ENCODE results near the gene C19orf38.
"Not testable (repeated sequence)": the region's sequence is repeated elsewhere in the genome, so short reads cannot be mapped to it uniquely, and the experiment has no call there.

Gene C19orf38

DNA sequence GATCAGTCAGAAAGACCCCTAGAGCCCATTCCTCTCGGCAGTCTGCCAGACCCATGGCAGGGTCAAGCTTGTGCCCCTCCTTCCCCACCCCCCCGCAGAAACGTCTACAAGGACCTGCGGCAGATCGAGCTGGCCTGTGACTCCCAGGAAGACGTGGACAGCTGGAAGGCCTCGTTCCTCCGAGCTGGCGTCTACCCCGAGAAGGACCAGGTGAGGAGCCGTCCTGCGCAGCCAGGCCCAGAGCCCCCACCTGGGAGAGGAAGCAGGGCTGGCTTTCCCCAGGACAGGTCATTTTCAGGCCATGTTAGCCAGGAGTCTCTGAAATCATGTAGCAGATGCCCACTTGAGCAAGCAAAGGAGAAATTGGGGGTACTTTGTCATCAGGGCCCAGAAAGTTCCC, 24.5 kb upstream of the C19orf38 start:
- peak; percentile 27 for DNase-seq (ENCODE audit: low spot score)

DNA sequence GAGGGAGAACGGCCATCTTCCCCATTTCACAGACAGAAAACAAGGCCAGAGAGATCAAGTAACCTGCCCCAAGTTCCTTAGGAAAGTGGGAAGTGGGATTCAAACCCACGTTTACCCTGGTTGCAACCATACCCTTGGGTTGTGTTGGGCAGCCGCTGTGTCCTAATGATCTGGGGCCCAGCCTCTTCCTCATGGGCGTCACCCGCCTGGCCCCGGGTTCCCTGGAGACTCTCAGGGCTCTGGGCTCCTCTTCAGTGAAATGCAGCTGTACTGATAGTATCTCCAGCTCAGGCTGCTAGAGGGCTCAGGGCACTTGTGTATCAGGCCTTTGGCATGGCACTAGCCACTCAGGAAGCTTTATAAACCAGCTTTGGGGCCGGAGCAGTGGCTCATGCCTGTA, 22.0 kb upstream of the C19orf38 start:
- DNase-seq (ENCODE audit: low spot score) = peak; percentile 22

DNA sequence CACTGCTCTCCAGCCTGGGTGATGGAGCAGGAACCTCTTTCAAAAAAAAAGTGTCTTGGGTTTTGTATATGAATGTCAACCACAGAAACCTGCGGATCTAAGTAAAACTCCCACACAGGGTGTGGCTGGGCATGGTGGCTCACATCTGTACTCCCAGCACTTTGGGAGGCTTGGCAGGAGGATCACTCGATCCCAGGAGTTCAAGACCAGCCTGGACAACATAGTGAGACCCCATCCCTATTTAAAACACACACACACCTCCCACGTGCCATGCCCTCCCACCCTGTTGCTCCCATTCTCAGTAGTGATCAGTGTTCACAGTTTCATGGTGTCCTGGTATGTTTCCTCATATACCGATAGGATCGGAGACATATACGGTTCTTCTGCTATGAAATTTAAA, 21.4 kb upstream of the C19orf38 start:
- no peak for DNase-seq (ENCODE audit: low spot score)

DNA sequence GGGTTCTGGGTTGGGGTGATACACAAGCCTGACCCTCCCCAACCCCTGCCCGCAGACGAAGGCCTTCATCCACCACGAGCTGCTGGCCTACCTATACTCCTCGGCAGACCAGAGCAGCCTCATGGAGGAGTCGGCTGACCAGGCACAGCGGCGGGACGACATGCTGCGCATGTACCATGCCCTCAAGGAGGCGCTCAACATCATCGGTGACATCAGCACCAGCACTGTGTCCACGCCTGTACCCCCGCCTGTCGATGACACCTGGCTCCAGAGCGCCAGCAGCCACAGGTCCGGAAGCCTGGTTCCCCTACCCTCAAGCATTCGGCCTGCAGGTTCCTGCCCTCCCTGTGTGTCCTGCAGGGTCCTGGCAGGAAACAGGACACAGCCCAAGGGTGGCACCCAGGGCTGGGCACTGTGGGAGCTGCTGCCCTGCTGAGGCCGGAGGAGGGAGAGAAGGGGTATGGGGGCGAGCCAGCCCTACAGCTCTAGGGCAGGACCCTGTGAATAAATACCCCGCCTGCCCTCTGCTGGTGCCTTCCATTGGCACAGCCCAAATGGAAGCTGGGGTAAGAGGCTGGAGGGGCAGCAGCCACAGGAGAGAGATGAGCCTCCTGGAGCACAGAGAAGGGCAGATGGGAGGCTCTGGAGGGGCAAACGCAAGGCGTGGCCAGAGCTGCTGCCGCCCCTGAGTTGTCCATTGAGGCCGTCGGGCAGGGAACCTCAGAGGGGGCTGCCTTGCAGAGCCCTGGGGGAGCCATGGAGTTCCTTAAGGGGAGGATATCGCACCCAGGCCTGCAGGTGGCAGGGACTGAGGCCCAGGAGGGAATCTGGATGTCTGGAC, 19.0 kb upstream of the C19orf38 start:
- DNase-seq (ENCODE audit: low spot score) = peak; percentile 63

DNA sequence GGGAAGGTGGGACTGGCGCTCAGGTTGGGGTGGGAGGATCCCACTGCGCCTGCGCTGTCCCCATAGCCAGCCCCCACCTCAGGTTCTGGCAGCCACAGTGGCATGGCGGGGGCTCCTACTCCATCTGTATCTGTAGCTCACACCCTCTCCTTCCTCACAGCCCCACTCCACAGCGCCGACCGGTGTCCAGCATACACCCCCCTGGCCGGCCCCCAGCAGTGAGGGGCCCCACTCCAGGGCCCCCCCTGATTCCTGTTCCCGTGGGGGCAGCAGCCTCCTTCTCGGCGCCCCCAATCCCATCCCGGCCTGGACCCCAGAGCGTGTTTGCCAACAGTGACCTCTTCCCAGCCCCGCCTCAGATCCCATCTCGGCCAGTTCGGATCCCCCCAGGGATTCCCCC, 18.2 kb upstream of the C19orf38 start:
- DNase-seq (ENCODE audit: low spot score) = peak; percentile 26

DNA sequence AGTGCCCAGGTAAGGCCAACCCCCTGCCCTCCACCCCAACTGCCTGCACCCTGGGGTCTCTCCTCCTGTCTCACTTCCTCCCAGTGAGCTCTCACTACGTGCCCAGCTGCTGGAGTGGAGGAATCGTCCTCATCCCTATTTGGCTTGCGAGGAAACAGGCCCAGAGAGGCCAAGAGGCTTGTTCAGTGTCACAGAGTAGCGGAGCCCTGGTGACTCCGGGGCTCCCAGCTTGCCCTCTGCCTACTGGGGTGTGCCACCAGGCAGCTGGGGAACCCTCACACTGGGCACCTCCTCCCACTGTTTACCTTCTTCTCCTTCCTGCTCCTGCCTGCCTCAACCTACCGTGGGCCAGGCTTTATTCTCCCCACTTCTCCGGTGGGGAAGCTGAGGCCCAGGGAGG, 17.8 kb upstream of the C19orf38 start:
- DNase-seq (ENCODE audit: low spot score) = no peak

DNA sequence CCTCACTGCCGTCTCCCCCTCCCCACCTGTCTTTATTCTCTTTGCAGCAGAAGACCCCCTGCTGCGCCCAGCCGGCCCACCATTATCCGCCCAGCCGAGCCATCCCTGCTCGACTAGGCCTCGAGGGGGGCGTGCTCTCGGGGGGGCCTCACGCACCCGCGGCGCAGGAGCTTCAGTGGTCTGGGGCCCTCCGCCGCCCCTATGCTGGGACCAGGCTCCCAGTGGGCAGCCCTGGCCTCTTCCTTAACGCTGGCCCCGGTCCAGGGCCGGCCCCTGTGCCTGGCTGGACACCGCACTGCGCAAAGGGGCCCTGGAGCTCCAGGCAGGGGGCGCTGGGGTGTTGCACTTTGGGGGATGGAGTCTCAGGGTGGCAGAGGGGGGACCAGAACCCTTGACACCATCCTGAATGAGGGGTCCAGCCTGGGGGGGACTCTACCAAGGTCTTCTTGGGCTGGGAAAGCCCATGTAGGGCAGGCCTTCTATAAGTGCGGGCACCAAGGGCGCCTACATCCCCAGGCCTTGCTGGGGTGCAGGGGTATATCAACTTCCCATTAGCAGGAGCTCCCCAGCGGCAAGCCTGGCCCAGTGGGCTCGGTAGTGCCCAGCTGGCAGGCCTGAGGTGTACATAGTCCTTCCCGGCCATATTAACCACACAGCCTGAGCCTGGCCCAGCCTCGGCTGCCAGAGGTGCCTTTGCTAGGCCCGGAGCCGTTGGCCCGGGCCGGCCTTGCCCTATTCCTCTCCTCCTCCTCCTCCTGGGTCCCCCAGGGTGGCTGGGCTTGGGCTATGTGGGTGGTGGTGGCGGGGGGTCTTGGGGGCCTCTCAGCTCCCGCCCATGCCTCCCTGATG, 17.1 kb upstream of the C19orf38 start:
- DNase-seq (ENCODE audit: low spot score) = peak; percentile 19

DNA sequence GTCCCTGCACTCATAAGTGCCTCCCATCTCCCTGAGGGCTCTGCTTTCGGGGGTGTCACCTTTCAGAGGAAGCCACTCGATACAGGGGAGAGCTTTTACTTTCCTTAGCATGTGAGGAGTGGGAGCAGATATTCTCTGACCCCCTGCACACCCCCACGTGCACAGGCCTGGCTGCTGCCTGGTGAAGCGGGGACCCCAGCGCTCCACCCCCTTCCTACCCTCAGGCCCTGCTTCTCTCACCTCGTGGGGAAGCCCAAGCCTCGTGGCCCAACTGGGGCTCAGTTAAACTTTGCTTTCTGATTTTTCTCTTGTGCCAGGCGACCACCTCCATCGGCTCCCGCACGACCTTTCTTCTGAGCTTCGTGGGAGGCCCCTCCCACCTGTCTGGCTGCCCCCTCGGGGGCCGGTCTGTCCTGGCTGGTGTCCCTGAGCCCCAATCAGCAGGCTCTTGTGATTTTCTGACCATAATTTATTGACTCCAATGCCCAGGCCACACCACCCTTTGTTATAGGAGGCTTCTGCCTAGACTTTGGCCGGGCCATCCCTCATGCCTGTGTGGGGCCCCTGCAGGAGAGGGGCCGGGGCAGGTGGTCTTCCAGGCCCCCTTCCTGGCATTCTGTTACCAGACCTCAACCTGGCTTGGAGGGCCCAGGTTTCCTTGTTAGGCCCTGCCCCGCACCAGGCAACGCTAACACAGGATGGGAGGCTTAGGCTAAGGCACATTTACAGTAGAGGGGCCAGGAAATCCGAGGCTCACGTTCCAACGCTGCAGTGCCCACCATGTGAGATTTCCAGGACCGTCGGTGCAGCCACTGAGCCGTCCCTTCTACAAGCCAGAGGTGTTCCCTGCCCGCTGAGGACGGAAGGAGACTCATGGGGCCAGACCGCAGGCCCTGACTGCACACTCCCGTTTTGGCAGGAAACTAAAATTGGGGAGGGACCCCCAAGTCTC, 16.0 kb upstream of the C19orf38 start:
- peak; percentile 9 for DNase-seq (ENCODE audit: low spot score)

DNA sequence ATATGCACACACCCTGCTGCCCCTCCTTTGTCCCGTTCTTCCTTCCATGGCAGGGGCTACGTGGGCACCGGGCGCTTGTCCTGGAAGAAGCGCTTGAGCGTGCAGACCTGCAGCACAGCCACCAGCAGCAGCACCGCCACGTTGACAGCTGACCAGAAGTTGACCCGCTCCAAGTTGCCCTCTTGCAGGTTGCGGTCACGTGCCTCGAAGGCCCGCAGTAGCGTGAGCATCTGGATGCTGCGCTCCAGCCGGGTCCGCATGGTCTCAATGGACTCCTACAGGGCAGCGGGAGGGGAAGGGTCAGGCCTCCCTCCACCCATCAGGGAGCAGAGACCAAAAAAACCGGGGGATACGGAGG, 15.3 kb upstream of the C19orf38 start:
- peak; percentile 11 for DNase-seq (ENCODE audit: low spot score)

DNA sequence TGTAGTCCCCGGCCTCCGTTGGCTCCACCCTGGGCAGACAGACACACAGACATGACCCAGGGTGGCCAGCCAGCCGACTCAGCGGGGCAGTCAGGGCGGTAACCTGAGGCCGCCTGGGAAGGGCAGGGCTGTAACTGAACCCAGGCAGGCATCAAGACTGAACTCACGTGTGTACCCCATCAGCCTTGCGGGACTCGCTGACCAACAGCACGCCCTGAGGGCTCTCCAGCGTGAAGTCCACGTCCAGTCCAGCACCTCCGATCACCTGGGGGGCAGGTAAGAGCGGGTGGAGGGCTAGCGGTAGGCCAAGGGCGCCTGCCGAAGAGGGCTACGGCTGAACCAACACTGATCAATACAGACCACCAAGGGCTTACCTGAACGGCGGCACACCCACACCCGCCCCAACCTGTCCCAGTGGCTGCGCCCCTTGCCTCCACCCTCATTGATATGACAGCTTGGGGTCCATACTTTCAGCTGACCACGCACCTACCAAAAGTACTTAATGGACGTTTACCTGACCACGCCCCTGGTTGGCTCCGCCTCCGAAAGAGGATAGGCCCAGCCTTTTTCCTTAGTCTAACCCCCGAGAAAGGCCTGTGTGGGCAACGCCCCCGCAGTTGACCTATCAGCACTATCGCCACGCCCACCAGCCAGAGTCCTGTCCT, 13.0 kb upstream of the C19orf38 start:
- DNase-seq (ENCODE audit: low spot score) = no peak

DNA sequence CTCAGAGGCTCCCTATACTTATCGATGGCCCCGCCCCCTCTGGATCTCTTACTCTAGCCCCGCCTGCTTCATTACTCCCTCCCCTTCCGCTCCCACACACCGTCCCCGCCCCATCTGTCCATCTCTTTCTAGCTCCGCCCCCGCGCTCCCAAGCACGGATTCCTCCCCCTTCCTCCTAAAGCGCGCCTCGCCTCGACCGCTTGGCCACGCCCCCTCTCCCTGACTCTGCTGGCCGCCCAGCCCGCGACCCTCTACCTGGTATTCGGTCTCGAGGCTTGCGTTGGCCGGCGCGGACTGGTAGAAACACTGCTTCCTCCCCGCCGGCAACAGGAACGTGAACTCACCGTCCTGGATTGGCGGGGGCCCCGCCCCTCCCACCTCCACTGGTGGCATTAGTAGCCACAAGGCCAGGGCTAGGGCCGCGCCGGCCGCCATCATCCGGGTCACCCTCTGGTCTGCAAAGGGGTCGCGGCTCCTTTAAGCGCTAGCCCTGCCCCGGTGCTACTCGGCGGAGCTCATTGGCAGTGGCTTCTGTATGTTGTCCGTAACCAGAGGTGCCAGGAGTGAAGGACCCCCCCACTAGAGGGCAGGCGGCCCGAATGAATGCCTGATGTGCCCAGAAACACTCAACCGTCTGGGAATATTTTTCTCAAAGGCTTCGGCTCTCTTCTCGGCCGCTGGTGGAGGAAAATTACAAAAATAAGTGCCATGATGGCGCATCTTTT, 12.3 kb upstream of the C19orf38 start, which contains the start of gene TMED1:
TMED1 (minus strand) TSS at position 459 of the 725 bp plus-strand sequence; CDS start at position 438, 21 bp downstream.
- DNase-seq (ENCODE audit: low spot score) = peak; percentile 95

DNA sequence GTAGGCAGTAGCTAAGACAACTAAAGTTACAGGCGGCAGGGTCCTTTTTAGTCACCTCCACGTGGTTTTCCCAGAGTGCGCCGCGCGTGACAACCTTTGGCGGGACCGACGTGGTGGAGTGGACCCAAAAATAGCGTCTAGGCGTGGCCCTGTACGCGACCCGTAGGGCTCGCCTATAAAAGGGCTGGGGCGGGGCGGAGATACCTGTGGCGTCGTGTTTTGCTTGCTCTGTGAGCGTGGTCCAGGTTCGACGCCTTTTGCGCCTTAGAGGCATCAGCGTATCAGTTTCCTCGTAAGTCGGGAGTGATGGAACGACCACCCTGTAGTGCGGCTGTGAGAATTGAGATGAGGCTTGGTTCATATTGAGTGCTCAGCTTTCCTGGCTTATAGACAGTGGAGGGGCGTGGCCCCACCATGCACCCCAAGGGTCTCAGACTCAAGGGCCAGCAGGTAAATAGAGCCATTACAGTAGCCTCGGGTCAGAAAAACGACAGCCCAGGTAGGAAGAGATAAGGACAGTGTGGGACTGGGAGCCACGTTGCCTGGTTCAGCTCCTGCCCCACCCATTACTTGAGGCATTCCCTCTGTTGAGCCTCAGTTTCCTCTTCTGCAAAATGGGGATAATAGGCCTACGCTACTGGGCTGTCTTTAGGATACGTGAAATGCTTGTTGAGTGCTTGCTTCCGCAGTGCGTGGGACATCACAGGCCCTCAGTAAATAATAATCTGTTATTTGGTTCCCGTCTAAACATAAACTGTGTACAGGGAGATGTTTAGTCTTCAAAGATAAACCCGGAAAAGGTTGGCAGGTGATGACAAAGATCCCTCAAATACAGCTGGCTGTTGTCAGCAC, 11.5 kb upstream of the C19orf38 start:
- peak; percentile 81 for DNase-seq (ENCODE audit: low spot score)

DNA sequence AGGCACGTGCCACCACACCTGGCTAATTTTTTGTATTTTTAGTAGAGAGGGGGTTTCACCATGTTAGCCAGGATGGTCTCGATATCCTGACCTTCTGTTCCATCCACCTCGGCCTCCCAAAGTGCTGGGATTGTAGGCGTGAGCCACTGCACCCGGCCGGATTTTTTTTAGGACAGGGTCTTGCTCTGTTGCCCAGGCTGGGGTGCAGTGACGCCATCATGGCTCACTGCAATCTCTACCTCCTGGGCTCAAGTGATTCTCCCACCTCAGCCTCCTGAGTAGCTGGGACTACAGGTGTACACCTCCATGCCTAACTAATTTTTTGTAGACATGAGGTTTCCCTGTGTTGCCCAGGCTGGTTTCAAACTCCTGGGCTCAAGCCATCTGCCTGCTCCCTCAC, 10.6 kb upstream of the C19orf38 start:
- not testable (repeated sequence) for DNase-seq (ENCODE audit: low spot score)

DNA sequence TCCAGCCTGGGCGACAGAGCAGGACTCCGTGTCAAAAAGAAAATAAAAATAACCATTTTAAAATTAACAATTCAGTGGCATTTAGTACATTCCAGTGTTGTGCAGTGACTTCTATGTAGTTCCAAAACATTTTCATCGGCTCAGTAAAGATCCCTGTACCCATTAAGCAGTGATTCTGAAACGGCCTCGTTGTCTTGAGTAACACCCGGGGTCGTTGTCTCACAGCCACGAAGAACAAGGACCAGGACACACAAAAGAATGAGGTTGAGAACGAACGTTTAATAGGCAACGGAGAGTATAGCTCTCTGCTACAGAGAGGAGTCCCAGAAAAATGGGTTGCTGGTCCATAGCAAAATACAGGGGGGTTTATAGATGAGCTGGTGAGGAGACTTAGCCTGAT, 9.8 kb upstream of the C19orf38 start:
- no peak for DNase-seq (ENCODE audit: low spot score)

DNA sequence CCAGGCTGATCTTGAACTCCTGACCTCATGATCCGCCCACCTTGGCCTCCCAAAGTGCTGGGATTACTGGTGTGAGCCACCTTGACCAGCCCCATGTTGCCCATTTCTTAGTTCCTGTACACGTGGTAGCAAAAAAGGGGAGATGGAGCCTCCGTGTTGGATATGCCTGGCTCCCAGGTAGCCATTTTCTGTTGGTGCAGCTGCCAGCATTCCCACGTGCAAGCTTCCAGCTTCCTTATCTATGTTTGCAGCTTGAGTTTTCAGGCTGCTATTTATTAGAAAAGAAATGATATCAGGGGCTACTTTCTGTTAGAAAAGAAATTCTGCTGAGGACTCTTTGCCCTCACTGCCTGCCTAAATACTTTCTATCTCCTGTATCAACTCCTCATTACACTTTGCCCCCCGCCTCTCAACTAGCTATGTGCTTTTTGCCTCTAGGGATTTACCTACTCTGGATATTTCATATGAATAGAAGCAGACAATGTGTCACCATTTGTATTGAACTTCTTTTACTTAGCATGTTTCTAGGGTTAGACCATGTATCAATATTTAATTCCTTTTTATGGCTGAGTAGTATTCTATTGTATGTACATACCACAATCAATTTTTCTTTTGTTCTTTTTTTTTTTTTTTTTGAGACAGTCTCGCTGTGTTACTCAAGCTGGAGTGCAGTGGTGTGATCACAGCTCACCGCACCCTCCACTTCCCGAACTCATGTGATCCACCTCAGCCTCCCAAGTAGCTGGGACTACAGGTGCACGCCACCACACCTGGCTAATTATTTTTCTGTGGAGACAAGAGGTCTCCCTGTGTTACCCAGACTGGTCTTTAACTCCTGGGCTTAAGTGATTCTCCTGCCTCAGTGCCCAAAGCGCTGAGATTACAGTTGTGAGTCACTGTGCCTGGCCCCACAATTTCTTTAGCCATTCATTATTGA, 8.8 kb upstream of the C19orf38 start:
- no peak for DNase-seq (ENCODE audit: low spot score)

DNA sequence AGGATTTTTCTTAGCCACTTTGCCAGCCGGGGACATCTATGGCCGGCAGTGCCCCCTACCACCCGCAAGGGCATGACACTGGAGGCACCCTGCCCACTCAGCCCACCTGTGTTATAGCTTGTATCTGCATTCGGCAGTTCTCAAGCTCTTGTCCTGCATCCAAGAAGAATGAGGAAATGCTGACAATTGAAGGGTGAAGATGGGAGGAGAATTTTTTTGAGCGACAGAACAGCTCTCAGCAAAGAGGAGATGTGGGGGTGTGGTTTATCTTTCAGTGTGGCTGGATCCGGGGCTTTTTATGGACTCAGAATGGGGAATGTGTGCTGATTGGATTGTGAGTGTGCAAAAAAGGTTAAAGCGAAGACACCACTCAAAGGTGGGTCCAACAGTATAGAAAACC, 5.4 kb upstream of the C19orf38 start:
- DNase-seq (ENCODE audit: low spot score) = no peak

DNA sequence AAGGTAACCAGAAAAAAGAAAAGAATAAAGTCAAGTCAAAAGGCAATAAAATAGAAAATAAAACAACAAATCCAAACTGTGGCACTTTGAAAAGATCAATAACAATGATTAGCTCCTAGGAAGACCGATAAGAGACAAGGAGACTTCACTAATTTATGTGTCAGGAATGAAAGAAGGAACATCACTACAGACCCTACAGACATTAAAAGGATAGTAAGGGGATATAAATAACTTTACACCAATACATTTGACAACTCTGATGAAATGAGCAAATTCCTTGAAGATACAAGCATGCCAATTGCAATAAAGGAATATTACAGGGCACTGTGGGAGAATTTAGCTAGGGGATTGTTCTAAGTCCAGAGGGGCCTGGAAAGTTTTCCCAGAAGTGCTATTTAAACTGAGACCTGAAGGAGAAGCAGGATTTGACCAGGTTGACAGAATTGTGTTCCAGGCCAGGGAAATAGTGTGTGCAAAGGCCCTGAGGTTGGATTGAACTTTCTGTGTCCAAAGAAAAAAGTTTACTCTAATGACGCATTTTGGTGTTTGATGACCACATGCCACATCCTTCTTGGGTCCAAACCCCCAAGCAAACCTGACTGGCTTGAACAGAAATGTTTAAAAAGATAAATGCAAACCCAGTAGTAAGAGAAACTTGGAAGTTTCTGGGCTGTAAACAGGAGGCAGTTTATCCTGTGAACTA, 1.6 kb upstream of the C19orf38 start:
- DNase-seq (ENCODE audit: low spot score) = no peak

DNA sequence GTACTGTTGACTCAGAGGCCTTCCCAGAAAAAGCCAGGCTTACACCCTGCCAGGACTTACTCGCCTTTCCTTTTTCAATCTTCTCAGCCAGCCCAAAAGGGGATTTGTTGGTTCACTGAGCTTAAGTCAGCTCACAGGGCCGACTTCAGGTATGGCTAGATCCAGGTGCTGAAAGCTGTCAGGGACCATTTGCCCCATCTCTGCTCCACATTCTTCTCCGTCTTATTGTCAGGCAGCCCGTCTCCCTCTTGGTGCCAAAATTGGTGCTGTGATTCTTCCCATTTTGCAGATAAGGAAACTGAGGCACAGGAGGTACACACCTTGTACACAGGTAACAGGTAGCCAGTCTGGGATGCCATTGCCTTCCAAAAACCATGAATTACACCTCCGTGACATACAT, 2.4 kb downstream of the C19orf38 start:
- no peak for DNase-seq (ENCODE audit: low spot score)

Data from D341Med (cell line).